Chondrocyte (in vitro differentiated cells): ENCODE results near the gene ISCU. TPM values are rescaled to one million over a fixed set of nuclear protein-coding genes. Genes with fewer than 3 reads are reported as not detected.

Experiments
- DNase-seq: peaks from one replicate; pipeline ENCODE4 v3.0.0; 2021; ENCODE audit warnings: mixed read lengths, low spot score
- H3K27ac Mint-ChIP-seq: one replicate; pipeline ENCODE4 v1.8.0; 2021; ENCODE audit warnings: mild to moderate bottlenecking, moderate library complexity, mixed read lengths; ENCODE audit not compliant: unreplicated experiment
- H3K27me3 Mint-ChIP-seq: 2 replicates; pipeline ENCODE4 v1.8.0; 2021; ENCODE audit warnings: low read depth, mixed read lengths
- H3K36me3 Mint-ChIP-seq: 2 replicates; pipeline ENCODE4 v1.8.0; 2021; ENCODE audit warnings: low read depth, mixed read lengths
- H3K4me1 Mint-ChIP-seq: 2 replicates; pipeline ENCODE4 v1.8.0; 2021; ENCODE audit warnings: low read depth, mild to moderate bottlenecking, mixed read lengths
- H3K4me3 Mint-ChIP-seq: one replicate; pipeline ENCODE4 v1.8.0; 2021; ENCODE audit warnings: mild to moderate bottlenecking, moderate library complexity, mixed read lengths; ENCODE audit not compliant: unreplicated experiment
- H3K9me3 Mint-ChIP-seq: 2 replicates; pipeline ENCODE4 v1.8.0; 2021; ENCODE audit warnings: low read depth, mixed read lengths
- CTCF ChIP-seq: fragments of 200-600 bp; sonication (generic); IDR thresholded peaks from 2 replicates; pipeline ENCODE4 v1.5.0; 2021; ENCODE audit warnings: antibody characterized with exemption, mild to moderate bottlenecking, moderate library complexity
- total RNA-seq: library from RNA; stranded (reverse); gene quantifications from 3 replicates; pipeline ENCODE4 v1.2.1, GENCODE V29; 2021

Gene ISCU
- total RNA-seq, 1 donor from 2014 or later: 84.8 TPM

GRCh38 chr12:108523365-108523764 lies 39.0 kb upstream of the ISCU start:
- Mint-ChIP-seq H3K27ac (no peak overlapping the region), H3K4me1 (peaks cover 4% of the 10 kb centered on the region), H3K36me3 (peaks cover 38% of the 10 kb centered on the region), H3K27me3 (no peaks in the 10 kb centered on the region), H3K9me3 (no peaks in the 10 kb centered on the region), H3K4me3 (no peak overlapping the region)
- no peak for TF ChIP-seq CTCF
- DNase-seq: no peak

- H3K9me3 Mint-ChIP-seq: no peaks in the 10 kb centered on the region
- H3K27ac Mint-ChIP-seq: no peak overlapping the region
- TF ChIP-seq CTCF: no peak
- H3K36me3 Mint-ChIP-seq: peaks cover 44% of the 10 kb centered on the region
- no peaks in the 10 kb centered on the region for H3K4me1 Mint-ChIP-seq
- no peak overlapping the region for H3K4me3 Mint-ChIP-seq
- no peaks in the 10 kb centered on the region for H3K27me3 Mint-ChIP-seq
- DNase-seq: no peak
Observed at GRCh38 chr12:108525681-108526080, 36.7 kb upstream of the ISCU start.

- no peak for TF ChIP-seq CTCF
- DNase-seq: no peak
- Mint-ChIP-seq H3K9me3 (no peaks in the 10 kb centered on the region), H3K27me3 (no peaks in the 10 kb centered on the region), H3K4me1 (no peaks in the 10 kb centered on the region), H3K36me3 (peaks cover 46% of the 10 kb centered on the region), H3K27ac (no peak overlapping the region), H3K4me3 (no peak overlapping the region)
Observed at GRCh38 chr12:108526482-108527165, 35.8 kb upstream of the ISCU start.

- Mint-ChIP-seq H3K27me3 (no peaks in the 10 kb centered on the region), H3K4me1 (no peaks in the 10 kb centered on the region), H3K4me3 (no peak overlapping the region), H3K36me3 (peaks cover 42% of the 10 kb centered on the region), H3K9me3 (no peaks in the 10 kb centered on the region), H3K27ac (no peak overlapping the region)
- DNase-seq: no peak
- no peak for TF ChIP-seq CTCF
Observed at GRCh38 chr12:108527166-108527496, 35.3 kb upstream of the ISCU start.

GRCh38 chr12:108530161-108530560 lies 32.2 kb upstream of the ISCU start:
- TF ChIP-seq CTCF: no peak
- H3K4me1 Mint-ChIP-seq: no peaks in the 10 kb centered on the region
- H3K27me3 Mint-ChIP-seq: no peaks in the 10 kb centered on the region
- DNase-seq: no peak
- H3K9me3 Mint-ChIP-seq: no peaks in the 10 kb centered on the region
- H3K27ac Mint-ChIP-seq: no peak overlapping the region
- H3K36me3 Mint-ChIP-seq: peaks cover 35% of the 10 kb centered on the region
- H3K4me3 Mint-ChIP-seq: no peak overlapping the region
